ENCODE data around the gene PLCB1. TPM values are rescaled to one million over a fixed set of nuclear protein-coding genes. Genes with fewer than 3 reads are reported as not detected.

PLCB1 gene
- total RNA-seq, 1 experiment from 2014 or later: 4.4 TPM

DNA sequence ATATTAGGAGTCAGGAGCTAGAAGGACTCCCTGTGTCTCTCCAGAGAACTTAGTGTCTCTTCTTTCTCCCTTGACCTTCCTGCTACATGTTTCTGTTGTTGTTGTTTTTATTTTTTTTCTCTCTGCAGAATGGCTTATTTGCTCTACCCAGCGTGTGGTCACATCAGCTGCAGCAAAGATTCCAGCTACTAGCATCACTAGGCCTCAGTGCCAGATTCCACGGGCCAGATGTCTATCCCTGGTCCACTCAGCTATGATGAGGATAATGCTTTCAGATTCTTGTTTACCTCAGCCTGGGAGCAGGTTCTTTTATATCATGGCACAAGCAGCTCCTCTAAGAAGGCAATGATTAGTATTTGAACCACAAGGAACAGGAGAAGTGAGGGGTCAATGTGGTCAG, 110.0 kb downstream of the PLCB1 start:
- no TSS peak for BruUV-seq (replicated peaks)
- no peaks in the 10 kb centered on the region for H4K20me1 ChIP-seq (ENCODE audit: low read length)
- no peak for DNase-seq
- intact Hi-C loops (cut with micrococcal nuclease): no loop called here
- ATAC-seq: no peak
- TF ChIP-seq EZH2phosphoT487 (IDR thresholded peaks at IDR 0.05; ENCODE audit: borderline replicate concordance, low read length) (no peak), EZH2 (IDR thresholded peaks at IDR 0.05; ENCODE audit: low read length, unreplicated experiment) (no peak)
- TF ChIP-seq, protein P1, sequence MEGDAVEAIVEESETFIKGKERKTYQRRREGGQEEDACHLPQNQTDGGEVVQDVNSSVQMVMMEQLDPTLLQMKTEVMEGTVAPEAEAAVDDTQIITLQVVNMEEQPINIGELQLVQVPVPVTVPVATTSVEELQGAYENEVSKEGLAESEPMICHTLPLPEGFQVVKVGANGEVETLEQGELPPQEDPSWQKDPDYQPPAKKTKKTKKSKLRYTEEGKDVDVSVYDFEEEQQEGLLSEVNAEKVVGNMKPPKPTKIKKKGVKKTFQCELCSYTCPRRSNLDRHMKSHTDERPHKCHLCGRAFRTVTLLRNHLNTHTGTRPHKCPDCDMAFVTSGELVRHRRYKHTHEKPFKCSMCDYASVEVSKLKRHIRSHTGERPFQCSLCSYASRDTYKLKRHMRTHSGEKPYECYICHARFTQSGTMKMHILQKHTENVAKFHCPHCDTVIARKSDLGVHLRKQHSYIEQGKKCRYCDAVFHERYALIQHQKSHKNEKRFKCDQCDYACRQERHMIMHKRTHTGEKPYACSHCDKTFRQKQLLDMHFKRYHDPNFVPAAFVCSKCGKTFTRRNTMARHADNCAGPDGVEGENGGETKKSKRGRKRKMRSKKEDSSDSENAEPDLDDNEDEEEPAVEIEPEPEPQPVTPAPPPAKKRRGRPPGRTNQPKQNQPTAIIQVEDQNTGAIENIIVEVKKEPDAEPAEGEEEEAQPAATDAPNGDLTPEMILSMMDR (conservative IDR thresholded peaks at IDR 0.05; ENCODE audit: low read depth, low read length): no peak
- POLR2A ChIA-PET (ENCODE audit: unreplicated experiment): no interaction called here
- H3K9ac ChIP-seq (ENCODE audit: low read length): no peak overlapping the region
- CTCF ChIA-PET: no interaction called here
- peaks cover 26% of the 10 kb centered on the region for H3K27me3 ChIP-seq (ENCODE audit: low read length)
- no peak overlapping the region for H3K27ac ChIP-seq (ENCODE audit: low read length)
- H2AFZ ChIP-seq (ENCODE audit: low read length): no peak overlapping the region
- H3K9me2 ChIP-seq (replicated peaks; ENCODE audit: low read length): no peaks in the 10 kb centered on the region
- no peaks in the 10 kb centered on the region for H3K9me3 ChIP-seq (ENCODE audit: low read length)
- no peaks in the 10 kb centered on the region for H3K79me2 ChIP-seq (ENCODE audit: low read length)
- H3F3A ChIP-seq (ENCODE audit: low read length, unreplicated experiment): no peaks in the 10 kb centered on the region
- no peaks in the 10 kb centered on the region for H3K36me3 ChIP-seq (ENCODE audit: low read depth, low read length)
- H3K4me3 ChIP-seq (ENCODE audit: low read length): no peak overlapping the region
- no peak overlapping the region for H3K4me2 ChIP-seq (ENCODE audit: low read length)
- H3K4me1 ChIP-seq (ENCODE audit: insufficient read depth, low read length): no peaks in the 10 kb centered on the region

DNA sequence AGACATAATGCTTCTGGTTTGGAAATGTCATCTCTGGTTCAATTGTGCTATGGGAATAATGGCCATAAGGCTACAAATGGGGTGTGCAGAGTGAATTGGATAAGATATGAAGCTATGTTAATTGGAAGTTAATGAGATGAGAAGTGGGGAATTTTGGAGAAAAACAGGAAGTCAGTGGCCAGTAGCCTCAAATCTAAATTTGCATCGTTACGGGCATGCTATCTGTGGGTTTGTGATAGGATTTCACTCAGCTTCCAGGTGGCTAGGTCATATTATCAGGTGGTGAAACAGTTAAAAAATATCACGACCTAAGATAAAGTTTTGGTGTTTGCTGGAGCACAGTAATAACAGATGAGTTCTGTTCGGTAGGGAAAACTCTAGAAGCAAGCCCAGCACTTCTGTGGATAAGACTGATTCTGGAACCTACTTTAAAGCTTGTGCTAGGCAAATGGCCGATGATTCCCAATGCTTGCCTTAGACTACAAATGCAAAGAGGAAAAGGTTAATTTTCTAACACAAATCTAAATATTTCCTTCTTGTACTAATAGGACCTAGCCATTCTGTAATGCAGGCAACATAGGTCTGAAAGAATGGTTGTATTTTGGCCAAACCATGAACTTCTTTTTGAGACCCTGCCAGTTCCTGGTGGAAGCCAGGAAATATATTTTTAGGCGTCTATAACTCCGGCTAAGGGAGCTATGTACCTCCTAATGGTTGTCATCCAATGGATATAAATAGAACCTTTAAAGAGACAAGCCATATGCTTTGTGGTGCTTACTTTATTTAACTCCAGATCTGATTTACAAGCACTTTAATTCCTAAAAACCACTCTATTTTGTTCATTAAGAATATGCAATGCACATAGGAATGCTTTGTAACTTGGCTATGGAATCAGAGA, 111.0 kb downstream of the PLCB1 start:
- Histone ChIP-seq H4K20me1 (ENCODE audit: low read length) (no peaks in the 10 kb centered on the region), H3K27ac (ENCODE audit: low read length) (no peak overlapping the region), H3F3A (ENCODE audit: low read length, unreplicated experiment) (no peaks in the 10 kb centered on the region), H3K27me3 (ENCODE audit: low read length) (peaks cover 29% of the 10 kb centered on the region), H3K9me2 (replicated peaks; ENCODE audit: low read length) (no peaks in the 10 kb centered on the region), H2AFZ (ENCODE audit: low read length) (no peak overlapping the region), H3K4me3 (ENCODE audit: low read length) (no peak overlapping the region), H3K79me2 (ENCODE audit: low read length) (no peaks in the 10 kb centered on the region), H3K9me3 (ENCODE audit: low read length) (no peaks in the 10 kb centered on the region), H3K9ac (ENCODE audit: low read length) (no peak overlapping the region), H3K36me3 (ENCODE audit: low read depth, low read length) (no peaks in the 10 kb centered on the region), H3K4me2 (ENCODE audit: low read length) (no peak overlapping the region), H3K4me1 (ENCODE audit: insufficient read depth, low read length) (no peaks in the 10 kb centered on the region)
- ATAC-seq (no peak), DNase-seq (no peak)
- ChIA-PET CTCF (no interaction called here), POLR2A (ENCODE audit: unreplicated experiment) (no interaction called here)
- no TSS peak for BruUV-seq (replicated peaks)
- TF ChIP-seq, protein P1 (conservative IDR thresholded peaks at IDR 0.05; ENCODE audit: low read depth, low read length): no peak
- TF ChIP-seq EZH2 (IDR thresholded peaks at IDR 0.05; ENCODE audit: low read length, unreplicated experiment): no peak
- TF ChIP-seq EZH2phosphoT487 (IDR thresholded peaks at IDR 0.05; ENCODE audit: borderline replicate concordance, low read length): no peak
- intact Hi-C loops (cut with micrococcal nuclease): no loop called here

DNA sequence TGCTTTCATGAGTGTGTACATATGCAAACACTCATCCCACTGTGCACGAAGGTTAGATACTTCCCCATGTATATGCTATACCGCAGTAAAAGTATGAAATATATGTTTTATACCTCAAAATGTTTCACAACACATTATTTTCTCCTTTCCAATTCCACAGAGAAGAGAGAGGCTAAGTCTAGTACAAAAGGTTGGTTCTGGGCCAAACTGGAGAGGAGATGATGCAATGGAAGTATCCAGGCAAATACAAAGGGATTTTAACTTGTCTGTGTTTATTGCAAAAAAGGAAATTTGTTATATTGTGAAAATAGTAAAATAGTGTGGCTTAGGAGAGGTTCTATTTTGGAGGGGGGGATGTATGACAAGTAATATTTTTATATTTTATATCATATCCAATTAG, 112.6 kb downstream of the PLCB1 start:
- no TSS peak for BruUV-seq (replicated peaks)
- ChIA-PET POLR2A (ENCODE audit: unreplicated experiment) (no interaction called here), CTCF (no interaction called here)
- Histone ChIP-seq H3K9me3 (ENCODE audit: low read length) (no peaks in the 10 kb centered on the region), H3K9me2 (replicated peaks; ENCODE audit: low read length) (no peaks in the 10 kb centered on the region), H4K20me1 (ENCODE audit: low read length) (no peaks in the 10 kb centered on the region), H3K4me1 (ENCODE audit: insufficient read depth, low read length) (no peaks in the 10 kb centered on the region), H2AFZ (ENCODE audit: low read length) (no peak overlapping the region), H3K36me3 (ENCODE audit: low read depth, low read length) (no peaks in the 10 kb centered on the region), H3K4me2 (ENCODE audit: low read length) (no peak overlapping the region), H3K9ac (ENCODE audit: low read length) (no peak overlapping the region), H3K27ac (ENCODE audit: low read length) (no peak overlapping the region), H3F3A (ENCODE audit: low read length, unreplicated experiment) (no peaks in the 10 kb centered on the region), H3K79me2 (ENCODE audit: low read length) (no peaks in the 10 kb centered on the region), H3K4me3 (ENCODE audit: low read length) (no peak overlapping the region), H3K27me3 (ENCODE audit: low read length) (peaks cover 28% of the 10 kb centered on the region)
- DNase-seq: no peak
- intact Hi-C loops (cut with micrococcal nuclease): no loop called here
- ATAC-seq: no peak
- TF ChIP-seq, protein P1 (conservative IDR thresholded peaks at IDR 0.05; ENCODE audit: low read depth, low read length): no peak
- no peak for TF ChIP-seq EZH2phosphoT487 (IDR thresholded peaks at IDR 0.05; ENCODE audit: borderline replicate concordance, low read length)
- no peak for TF ChIP-seq EZH2 (IDR thresholded peaks at IDR 0.05; ENCODE audit: low read length, unreplicated experiment)

Measured in PC-3 (cell line).